GM10847 (cell line): ENCODE data around the gene SFXN5.

Experiments
- POLR2A ChIP-seq: IDR thresholded peaks from 2 replicates; pipeline ENCODE4 v1.6.1; 2011; ENCODE audit not compliant: insufficient read length; ENCODE audit errors: extremely low read depth

Gene SFXN5

GRCh38 chr2:73083886-73084800 is 12.6 kb upstream of the SFXN5 start:
- no peak for TF ChIP-seq POLR2A

- TF ChIP-seq POLR2A = no peak
These were observed 11.3 kb upstream of the SFXN5 start for GRCh38 chr2:73082523-73083410.

- TF ChIP-seq POLR2A = no peak
These were observed 9.7 kb upstream of the SFXN5 start for GRCh38 chr2:73081181-73081671.

- no peak for TF ChIP-seq POLR2A
These were observed 9.0 kb upstream of the SFXN5 start for GRCh38 chr2:73080321-73081131.

- no peak for TF ChIP-seq POLR2A
These were observed 8.1 kb upstream of the SFXN5 start for GRCh38 chr2:73079636-73080035.

- no peak for TF ChIP-seq POLR2A
These were observed 7.2 kb upstream of the SFXN5 start for GRCh38 chr2:73078457-73079411.

- TF ChIP-seq POLR2A = no peak
These were observed 5.9 kb upstream of the SFXN5 start for GRCh38 chr2:73077424-73077795.

- no peak for TF ChIP-seq POLR2A
These were observed 5.3 kb upstream of the SFXN5 start for GRCh38 chr2:73076701-73077423.

- no peak for TF ChIP-seq POLR2A
These were observed 4.2 kb upstream of the SFXN5 start for GRCh38 chr2:73075477-73076373.

GRCh38 chr2:73074110-73075069 is 2.9 kb upstream of the SFXN5 start:
- no peak for TF ChIP-seq POLR2A

- no peak for TF ChIP-seq POLR2A
These were observed 904 bp upstream of the SFXN5 start for GRCh38 chr2:73072416-73072815.
